Stimulated activated CD4-positive, alpha-beta T cell treated with anti-CD3 and anti-CD28 coated beads, Interleukin-4, amount 100 ng/mL, for 48 hours (primary cell): ENCODE data around the gene HYDIN.
"Not testable (repeated sequence)": the region's sequence is repeated elsewhere in the genome, so short reads cannot be mapped to it uniquely, and the experiment has no call there.

Experiments
- DNase-seq, 2 donors: peaks; one replicate each; pipeline ENCODE4 v3.0.0-alpha.2; 2020; ENCODE audit warnings: low read depth in 2 of 2

Gene HYDIN

GRCh38 chr16:71225145-71225544, 5.4 kb downstream of the HYDIN start:
- DNase-seq: no peak

GRCh38 chr16:71218306-71218963, 12.1 kb downstream of the HYDIN start:
- no peak for DNase-seq

- no peak for DNase-seq
These were observed 13.0 kb downstream of the HYDIN start for GRCh38 chr16:71217506-71217905.

- no peak for DNase-seq
These were observed 13.8 kb downstream of the HYDIN start for GRCh38 chr16:71216714-71217113.

GRCh38 chr16:71214746-71215381, 15.7 kb downstream of the HYDIN start:
- DNase-seq: no peak

GRCh38 chr16:71205482-71206131, 24.9 kb downstream of the HYDIN start:
- no peak for DNase-seq

- no peak for DNase-seq
These were observed 26.9 kb downstream of the HYDIN start for GRCh38 chr16:71203631-71204030.

GRCh38 chr16:71201556-71201955, 29.0 kb downstream of the HYDIN start:
- DNase-seq: no peak

GRCh38 chr16:71201054-71201453, 29.5 kb downstream of the HYDIN start:
- no peak for DNase-seq

- no peak for DNase-seq
These were observed 32.1 kb downstream of the HYDIN start for GRCh38 chr16:71198408-71198807.

- no peak for DNase-seq
These were observed 38.1 kb downstream of the HYDIN start for GRCh38 chr16:71192387-71192786.

GRCh38 chr16:71188956-71189712, 41.4 kb downstream of the HYDIN start:
- no peak for DNase-seq

GRCh38 chr16:71185347-71185746, 45.2 kb downstream of the HYDIN start:
- no peak for DNase-seq

- DNase-seq: no peak
These were observed 51.0 kb downstream of the HYDIN start for GRCh38 chr16:71179569-71179968.

- DNase-seq: no peak
These were observed 57.9 kb downstream of the HYDIN start for GRCh38 chr16:71172481-71173207.

- DNase-seq: not testable (repeated sequence)
These were observed 69.5 kb downstream of the HYDIN start for GRCh38 chr16:71161007-71161406.

- DNase-seq: not testable (repeated sequence)
These were observed 73.2 kb downstream of the HYDIN start for GRCh38 chr16:71157278-71157677.

GRCh38 chr16:71153329-71153728, 77.2 kb downstream of the HYDIN start:
- not testable (repeated sequence) for DNase-seq

GRCh38 chr16:71151654-71152053, 78.9 kb downstream of the HYDIN start:
- not testable (repeated sequence) for DNase-seq

GRCh38 chr16:71143246-71143645, 87.3 kb downstream of the HYDIN start:
- not testable (repeated sequence) for DNase-seq

GRCh38 chr16:71110565-71110964, 120.0 kb downstream of the HYDIN start:
- DNase-seq: not testable (repeated sequence)
